Nephron progenitor cell (in vitro differentiated cells): ENCODE data around the gene PLSCR1.

Experiments
- DNase-seq: peaks from one replicate; pipeline ENCODE4 v3.0.0; 2021
- H3K27ac Mint-ChIP-seq: 2 replicates; pipeline ENCODE4 v1.8.0; 2021; ENCODE audit warnings: mild to moderate bottlenecking, moderate library complexity, mixed read lengths
- H3K27me3 Mint-ChIP-seq: 2 replicates; pipeline ENCODE4 v1.8.0; 2021; ENCODE audit warnings: mild to moderate bottlenecking, low read depth, mixed read lengths; ENCODE audit not compliant: poor library complexity
- H3K36me3 Mint-ChIP-seq: 2 replicates; pipeline ENCODE4 v1.8.0; 2021; ENCODE audit warnings: low read depth, mixed read lengths
- H3K4me1 Mint-ChIP-seq: 2 replicates; pipeline ENCODE4 v1.8.0; 2021; ENCODE audit warnings: mixed read lengths
- H3K4me3 Mint-ChIP-seq: 2 replicates; pipeline ENCODE4 v1.8.0; 2021; ENCODE audit warnings: mild to moderate bottlenecking, moderate library complexity, mixed read lengths
- H3K9me3 Mint-ChIP-seq: 2 replicates; pipeline ENCODE4 v1.8.0; 2021; ENCODE audit warnings: mild to moderate bottlenecking, moderate library complexity, mixed read lengths
- TF ChIP-seq, protein P1 (sequence below): fragments of 200-600 bp; sonication (generic); IDR thresholded peaks from 2 replicates; pipeline ENCODE4 v1.5.0; 2021; ENCODE audit warnings: antibody characterized with exemption

The PLSCR1 gene

DNA sequence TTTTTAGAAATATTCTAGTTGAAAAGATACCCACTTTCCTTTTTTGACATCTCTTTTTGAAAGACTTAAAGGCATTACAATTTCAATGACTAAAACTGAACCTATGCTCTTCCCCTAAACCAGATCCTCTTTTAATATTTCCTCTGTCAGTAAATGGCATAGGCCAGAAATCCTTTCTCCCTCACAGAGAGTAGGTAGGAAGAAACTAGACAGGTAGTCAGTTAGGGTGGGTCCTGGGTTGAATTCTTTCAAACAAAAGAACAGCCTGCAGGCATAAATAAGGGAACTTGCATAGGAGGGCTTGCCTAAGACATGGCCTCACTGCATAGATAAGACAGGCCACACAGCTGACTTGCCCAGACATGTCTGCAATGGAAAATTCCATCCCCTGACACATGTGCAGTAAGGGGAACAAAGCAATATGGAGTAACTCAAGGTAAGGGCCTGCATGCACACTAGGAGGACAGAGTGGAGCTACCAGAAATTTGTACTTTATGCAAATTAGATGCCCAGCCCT, 37.6 kb upstream of the PLSCR1 start:
- DNase-seq, result no peak
- TF ChIP-seq, protein P1, sequence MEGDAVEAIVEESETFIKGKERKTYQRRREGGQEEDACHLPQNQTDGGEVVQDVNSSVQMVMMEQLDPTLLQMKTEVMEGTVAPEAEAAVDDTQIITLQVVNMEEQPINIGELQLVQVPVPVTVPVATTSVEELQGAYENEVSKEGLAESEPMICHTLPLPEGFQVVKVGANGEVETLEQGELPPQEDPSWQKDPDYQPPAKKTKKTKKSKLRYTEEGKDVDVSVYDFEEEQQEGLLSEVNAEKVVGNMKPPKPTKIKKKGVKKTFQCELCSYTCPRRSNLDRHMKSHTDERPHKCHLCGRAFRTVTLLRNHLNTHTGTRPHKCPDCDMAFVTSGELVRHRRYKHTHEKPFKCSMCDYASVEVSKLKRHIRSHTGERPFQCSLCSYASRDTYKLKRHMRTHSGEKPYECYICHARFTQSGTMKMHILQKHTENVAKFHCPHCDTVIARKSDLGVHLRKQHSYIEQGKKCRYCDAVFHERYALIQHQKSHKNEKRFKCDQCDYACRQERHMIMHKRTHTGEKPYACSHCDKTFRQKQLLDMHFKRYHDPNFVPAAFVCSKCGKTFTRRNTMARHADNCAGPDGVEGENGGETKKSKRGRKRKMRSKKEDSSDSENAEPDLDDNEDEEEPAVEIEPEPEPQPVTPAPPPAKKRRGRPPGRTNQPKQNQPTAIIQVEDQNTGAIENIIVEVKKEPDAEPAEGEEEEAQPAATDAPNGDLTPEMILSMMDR, result no peak
- Mint-ChIP-seq H3K27ac (no peak overlapping the region), H3K9me3 (peaks cover 15% of the 10 kb centered on the region), H3K36me3 (peaks cover 6% of the 10 kb centered on the region), H3K27me3 (no peaks in the 10 kb centered on the region), H3K4me3 (no peak overlapping the region), H3K4me1 (no peaks in the 10 kb centered on the region)

DNA sequence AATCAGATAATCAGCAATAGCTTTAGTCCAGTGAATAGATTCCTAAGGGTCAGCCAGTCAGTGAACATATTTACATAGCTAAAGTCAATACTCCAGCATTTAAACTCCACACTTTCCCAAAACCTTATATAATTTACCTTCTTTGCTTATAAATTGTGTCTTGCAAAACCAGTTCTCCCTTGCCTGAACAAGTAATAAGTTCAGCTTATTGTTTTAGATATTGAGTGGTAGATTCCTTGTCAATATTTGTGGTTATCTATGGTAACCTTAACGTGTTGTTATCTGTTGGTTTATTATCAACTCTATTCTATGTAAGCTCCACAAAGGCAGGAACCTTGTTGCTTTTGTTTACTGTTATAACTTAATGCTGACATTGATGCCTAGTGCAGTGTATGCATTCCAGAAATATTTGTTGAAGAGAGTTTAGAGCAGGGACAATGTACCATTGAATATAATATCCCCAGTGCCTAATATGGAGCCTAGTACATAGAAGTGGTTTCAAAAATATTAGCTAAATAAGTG, 36.7 kb upstream of the PLSCR1 start:
- H3K27ac Mint-ChIP-seq, result no peak overlapping the region

DNA sequence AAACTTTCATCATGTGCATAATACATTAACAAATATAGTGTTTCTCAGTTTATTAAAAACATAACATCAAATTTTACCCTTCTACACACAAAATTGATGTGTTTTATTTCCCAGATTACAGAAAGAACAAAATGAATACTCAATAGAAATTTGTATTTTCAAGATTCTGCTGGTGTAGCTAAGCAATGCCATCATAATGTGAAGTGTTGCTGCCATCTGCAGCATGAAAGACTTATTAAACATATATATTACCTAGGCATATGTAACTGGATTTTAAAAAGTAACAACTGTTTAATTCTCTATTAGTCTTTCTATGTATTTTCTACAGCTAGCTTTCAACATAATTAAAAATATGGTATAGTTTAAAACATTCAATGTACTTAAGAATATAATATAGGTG, 33.3 kb upstream of the PLSCR1 start:
- no peak overlapping the region for H3K27ac Mint-ChIP-seq
- peaks cover under 1% of the 10 kb centered on the region for H3K36me3 Mint-ChIP-seq
- H3K27me3 Mint-ChIP-seq, result no peaks in the 10 kb centered on the region
- H3K4me1 Mint-ChIP-seq, result no peaks in the 10 kb centered on the region
- no peak overlapping the region for H3K4me3 Mint-ChIP-seq
- TF ChIP-seq, protein P1, result peak; percentile 18
- peaks cover 4% of the 10 kb centered on the region for H3K9me3 Mint-ChIP-seq
- DNase-seq, result no peak

More for the DNA sequence above, 36.7 kb upstream of the PLSCR1 start:
- Mint-ChIP-seq H3K9me3 (peaks cover 15% of the 10 kb centered on the region), H3K36me3 (peaks cover 6% of the 10 kb centered on the region), H3K4me3 (no peak overlapping the region), H3K27me3 (no peaks in the 10 kb centered on the region), H3K4me1 (no peaks in the 10 kb centered on the region)
- TF ChIP-seq, protein P1, result no peak
- DNase-seq, result no peak

DNA sequence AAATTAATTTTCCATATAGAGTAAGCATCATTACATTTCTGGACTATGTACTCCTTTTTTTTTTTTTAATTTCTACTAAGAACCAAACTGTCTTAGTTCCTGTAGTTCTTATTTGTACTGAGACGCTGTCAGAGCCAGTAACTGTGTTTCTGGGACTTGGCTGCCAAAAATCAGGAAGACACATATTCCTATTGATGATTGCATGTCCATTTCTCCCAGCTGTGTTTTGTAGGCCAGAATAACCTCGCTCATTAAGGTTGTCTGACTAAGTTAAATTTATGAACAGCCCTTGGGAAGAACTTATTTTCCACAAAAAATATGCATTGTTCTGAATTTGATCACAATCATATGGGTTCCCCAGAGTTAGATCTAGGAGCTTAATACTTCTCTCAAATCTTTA, 31.2 kb upstream of the PLSCR1 start:
- Mint-ChIP-seq H3K36me3 (no peaks in the 10 kb centered on the region), H3K4me1 (no peaks in the 10 kb centered on the region), H3K27me3 (no peaks in the 10 kb centered on the region), H3K9me3 (no peaks in the 10 kb centered on the region), H3K4me3 (no peak overlapping the region), H3K27ac (no peak overlapping the region)
- TF ChIP-seq, protein P1, result no peak
- no peak for DNase-seq

DNA sequence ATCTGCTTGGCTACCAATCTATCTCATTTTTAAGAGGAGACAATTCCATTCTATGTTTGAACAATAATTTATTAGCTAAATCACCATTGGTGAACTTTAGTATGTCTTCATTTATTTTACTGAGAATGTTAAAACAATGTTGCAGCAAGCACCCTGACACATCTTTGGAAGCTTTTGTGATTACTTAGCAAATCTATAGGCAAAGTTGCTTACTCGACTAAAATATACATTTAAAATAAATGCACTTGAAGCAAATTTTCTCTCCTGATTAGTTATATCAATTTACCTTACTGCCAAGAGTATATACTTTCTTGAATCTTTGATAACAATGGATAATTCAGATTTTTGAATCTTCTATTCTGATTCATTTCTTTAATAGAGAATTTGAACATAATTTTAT, 29.8 kb upstream of the PLSCR1 start:
- Mint-ChIP-seq H3K4me3 (no peak overlapping the region), H3K9me3 (no peaks in the 10 kb centered on the region), H3K36me3 (no peaks in the 10 kb centered on the region), H3K27me3 (no peaks in the 10 kb centered on the region), H3K27ac (no peak overlapping the region), H3K4me1 (no peaks in the 10 kb centered on the region)
- TF ChIP-seq, protein P1, result no peak
- DNase-seq, result no peak

DNA sequence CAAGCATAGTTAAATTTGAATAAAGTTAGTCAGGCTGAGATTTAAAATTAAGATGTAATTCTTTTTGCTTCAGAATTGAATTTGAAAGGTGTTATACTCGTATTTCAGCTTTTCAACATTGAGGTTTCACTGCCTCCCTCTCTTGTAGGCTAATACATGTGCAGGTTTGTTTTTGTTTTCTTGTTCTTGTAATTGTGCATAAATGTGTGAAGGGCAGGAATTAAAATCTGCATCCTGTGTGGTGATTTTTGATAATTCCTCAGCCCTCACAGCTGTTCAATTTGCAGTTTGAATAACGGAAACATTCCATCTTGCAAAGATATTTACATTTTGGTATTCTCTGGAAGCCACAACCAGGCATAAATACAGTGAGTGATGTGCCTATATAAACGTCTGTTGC, 24.9 kb upstream of the PLSCR1 start:
- no peaks in the 10 kb centered on the region for H3K36me3 Mint-ChIP-seq
- no peak for DNase-seq
- TF ChIP-seq, protein P1, result no peak
- no peak overlapping the region for H3K27ac Mint-ChIP-seq
- H3K4me3 Mint-ChIP-seq, result no peak overlapping the region
- no peaks in the 10 kb centered on the region for H3K9me3 Mint-ChIP-seq
- no peaks in the 10 kb centered on the region for H3K27me3 Mint-ChIP-seq
- no peaks in the 10 kb centered on the region for H3K4me1 Mint-ChIP-seq
